Left kidney (tissue), 2 donors: ENCODE results near the gene EIF4A3. TPM values are rescaled to one million over a fixed set of nuclear protein-coding genes. Genes with fewer than 3 reads are reported as not detected.
A peak's percentile ranks its signal among the peaks of the same experiment; 100 is the strongest.
"Not testable (repeated sequence)": the region's sequence is repeated elsewhere in the genome, so short reads cannot be mapped to it uniquely, and the experiment has no call there.

Experiments
- DNase-seq: peaks from one replicate; pipeline ENCODE4 v3.0.0-alpha.2; 2013
- polyA plus RNA-seq: library from polyadenylated mRNA; unstranded; fragments of 120-200 nt; gene quantifications from one replicate; pipeline ENCODE4 v1.2.1, GENCODE V29; 2013; ENCODE audit not compliant: insufficient read length

EIF4A3 gene
- polyA plus RNA-seq, 1 donor: 106 TPM

DNA sequence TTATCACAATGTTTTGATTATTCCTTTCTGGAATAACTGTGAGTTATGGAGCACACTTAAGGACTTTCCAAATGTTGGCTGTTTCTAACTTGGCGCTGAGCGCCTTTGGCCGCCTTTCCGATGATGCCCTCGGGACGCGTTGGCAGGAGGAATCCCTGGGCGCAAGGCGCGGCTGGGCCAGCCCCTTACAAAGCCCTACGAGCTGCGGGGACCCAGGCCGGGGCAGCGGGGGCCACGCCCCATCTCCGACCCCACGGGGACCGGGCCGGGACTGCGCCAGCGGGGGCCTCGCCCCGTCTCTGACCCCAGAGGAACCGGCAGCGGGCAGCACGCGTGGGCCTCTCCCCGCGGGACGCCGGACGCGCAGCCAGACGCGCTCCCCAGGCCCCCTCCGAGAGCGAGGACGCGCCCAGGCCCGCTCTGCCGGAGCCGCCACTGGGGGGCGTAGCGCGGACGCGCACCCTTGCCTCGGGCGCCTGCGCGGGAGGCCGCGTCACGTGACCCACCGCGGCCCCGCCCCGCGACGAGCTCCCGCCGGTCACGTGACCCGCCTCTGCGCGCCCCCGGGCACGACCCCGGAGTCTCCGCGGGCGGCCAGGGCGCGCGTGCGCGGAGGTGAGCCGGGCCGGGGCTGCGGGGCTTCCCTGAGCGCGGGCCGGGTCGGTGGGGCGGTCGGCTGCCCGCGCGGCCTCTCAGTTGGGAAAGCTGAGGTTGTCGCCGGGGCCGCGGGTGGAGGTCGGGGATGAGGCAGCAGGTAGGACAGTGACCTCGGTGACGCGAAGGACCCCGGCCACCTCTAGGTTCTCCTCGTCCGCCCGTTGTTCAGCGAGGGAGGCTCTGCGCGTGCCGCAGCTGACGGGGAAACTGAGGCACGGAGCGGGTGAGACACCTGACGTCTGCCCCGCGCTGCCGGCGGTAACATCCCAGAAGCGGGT, 45.6 kb downstream of the EIF4A3 start, which contains the start of gene GAA:
TSS of gene GAA (plus strand) at position 571 of the 935 bp plus-strand sequence. CDS start 3,006 bp downstream, outside the sequence.
- peak; percentile 82 for DNase-seq

DNA sequence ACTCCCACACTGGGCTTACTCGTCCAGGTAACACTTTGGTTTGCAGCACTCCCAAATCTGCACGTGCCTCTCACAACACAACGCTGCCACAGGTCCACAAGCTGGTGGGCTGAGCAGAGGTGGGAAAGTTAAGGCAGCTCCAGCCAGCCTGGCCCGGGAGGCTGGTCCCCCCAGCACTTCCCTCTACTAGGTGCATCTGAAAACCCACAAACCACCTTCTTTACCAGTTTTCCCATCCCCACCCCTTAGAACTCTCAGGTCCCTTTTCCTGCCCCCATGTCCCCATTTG, 46.9 kb downstream of the EIF4A3 start:
- no peak for DNase-seq

DNA sequence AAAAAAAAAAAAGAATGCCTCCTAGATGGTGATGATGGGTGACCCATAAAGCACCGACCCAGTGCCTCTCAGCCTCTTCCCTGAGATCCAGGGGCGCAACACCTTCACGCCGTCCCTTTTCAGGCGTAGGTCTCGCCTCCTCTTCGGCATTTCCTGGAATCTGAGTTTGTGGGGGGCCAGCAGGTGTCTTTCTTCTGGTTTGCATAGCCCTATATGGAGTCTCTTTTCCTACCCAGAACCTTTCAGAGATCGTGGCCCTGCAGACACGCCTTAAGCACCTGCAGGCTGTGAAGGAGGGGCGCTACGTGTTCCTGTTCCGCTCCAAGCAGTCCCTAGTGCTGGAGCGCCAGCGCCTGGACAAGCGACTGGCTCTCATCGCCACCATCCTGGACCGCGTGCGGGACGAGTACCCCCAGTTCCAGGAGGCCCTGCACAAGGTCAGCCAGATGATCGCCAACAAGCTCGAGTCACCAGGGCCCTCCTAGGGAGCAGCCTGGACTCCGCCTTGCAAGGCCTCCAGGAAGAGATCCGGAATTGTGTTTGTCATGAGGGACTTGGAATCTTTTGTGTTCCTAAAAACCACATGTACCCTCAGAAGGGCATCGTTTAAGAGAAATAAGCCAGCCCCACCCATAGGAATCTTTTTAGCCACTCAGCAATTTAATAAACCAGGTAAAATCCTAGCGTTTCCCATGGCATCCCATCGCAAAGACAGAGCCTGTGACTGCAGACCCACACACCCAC, 47.5 kb downstream of the EIF4A3 start:
- DNase-seq: no peak

DNA sequence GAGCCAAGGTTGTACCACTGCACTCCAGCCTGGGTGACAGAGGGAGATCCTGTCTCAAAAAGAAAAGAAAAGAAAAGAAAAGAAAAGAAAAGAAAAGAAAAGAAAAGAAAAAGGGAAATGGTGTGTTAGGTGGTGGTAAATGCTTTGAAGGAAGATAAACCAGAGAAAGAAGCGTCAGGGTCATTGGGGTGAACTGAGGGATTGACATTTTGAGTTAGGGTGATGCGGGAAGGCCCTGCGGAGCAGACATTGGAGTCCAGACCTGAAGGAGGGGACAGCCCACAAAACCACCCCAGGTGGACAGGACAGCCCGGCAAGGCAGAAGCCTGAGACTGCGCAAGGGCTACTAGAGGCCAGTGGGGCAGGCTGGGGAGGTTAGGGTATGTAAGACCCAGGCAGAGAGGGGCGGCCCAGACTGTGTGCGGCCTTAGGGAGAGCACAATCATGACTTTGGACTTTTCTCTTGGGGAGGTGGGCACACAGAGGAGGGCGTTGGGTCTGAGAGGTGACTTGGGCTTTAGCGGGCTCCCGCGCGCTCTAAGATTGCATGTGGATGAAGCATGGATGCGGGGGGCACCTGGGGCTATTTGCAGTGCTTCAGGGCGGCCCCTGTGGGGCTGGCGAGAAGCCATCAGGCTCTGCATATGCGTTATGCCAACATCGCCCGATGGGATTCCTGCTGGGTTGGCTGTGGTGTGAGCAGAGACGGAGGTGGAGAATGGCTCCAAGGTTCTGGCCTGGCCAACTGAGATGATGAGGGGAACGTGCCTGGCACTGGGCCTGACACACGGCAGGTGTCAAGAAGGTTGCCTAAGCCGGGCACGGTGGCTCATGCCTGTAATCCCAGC, 48.9 kb downstream of the EIF4A3 start:
- DNase-seq: no peak

DNA sequence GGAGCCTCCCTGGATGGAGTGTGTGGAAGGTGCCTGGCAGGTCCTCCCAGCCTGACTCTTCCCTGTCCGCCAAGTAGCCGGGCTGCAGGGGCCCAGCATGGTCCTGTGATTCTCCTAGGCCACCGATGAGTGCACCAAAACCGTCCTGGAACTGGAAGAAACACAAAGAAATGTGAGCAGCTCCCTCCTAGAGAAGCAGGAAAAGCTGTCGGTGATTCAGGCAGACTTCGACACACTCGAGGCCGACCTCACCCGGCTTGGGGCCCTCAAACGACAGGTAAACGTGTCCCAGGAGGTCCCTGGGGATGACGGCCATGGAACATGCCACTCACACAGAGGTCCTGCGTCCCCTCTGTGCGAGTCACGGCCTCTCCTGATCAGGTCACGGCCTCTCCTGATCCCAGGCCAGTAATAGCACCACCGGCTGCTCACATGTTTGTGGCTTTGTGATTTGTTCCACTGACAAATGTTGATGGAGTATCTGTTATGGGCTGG, 49.8 kb downstream of the EIF4A3 start:
- no peak for DNase-seq

DNA sequence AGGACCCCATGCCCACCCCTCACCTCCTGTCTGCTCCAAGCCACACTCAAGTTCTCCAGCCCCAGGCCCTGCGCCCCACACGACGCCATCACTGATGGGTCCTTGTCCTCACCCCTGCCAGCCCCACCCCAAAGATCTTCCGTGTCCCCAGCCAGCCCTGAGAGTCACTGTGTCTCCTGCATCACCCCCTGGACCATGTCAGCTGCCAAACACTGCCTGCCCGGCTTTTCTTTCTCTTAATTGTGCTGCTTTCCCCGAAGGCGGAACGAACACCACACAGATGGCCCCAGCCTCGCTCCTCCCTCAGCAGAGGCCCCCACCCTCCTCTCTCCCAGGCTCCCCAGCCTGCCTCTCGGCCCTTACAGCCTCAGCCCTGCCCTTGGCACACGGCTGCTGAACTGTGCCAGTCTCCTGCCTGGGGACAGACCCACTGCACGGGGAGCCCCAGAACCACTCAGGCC, 50.3 kb downstream of the EIF4A3 start:
- no peak for DNase-seq

DNA sequence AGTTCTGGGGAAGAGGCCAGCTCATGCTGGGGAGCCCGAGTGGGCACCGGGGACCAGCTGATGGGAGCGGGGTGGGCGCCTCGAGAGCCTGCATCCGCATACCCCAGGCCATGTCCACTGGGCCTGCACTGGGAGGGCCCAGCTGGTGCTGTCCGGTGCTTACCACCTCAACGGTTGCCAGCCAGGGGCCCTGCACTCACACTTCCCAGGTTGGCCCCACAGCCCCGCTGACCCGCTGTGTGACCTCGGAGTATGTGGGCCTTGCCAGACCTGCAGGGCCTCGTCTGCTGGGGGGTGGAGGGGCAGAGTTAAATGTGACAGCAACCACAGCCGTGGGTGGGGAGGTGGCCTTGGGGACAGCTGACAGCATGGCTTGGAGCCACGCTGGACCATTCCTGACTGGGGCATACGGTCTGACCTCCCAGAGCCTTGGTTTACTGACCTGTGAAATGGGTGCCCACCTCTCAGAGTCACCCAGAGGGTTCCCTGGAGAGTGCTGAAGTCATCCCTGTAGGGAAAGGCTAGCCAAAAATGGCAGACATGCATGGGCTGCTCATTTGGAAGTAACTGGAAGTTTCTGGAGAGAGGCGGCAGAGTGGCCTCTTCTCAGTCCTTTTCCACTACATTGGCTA, 51.0 kb downstream of the EIF4A3 start:
- no peak for DNase-seq

DNA sequence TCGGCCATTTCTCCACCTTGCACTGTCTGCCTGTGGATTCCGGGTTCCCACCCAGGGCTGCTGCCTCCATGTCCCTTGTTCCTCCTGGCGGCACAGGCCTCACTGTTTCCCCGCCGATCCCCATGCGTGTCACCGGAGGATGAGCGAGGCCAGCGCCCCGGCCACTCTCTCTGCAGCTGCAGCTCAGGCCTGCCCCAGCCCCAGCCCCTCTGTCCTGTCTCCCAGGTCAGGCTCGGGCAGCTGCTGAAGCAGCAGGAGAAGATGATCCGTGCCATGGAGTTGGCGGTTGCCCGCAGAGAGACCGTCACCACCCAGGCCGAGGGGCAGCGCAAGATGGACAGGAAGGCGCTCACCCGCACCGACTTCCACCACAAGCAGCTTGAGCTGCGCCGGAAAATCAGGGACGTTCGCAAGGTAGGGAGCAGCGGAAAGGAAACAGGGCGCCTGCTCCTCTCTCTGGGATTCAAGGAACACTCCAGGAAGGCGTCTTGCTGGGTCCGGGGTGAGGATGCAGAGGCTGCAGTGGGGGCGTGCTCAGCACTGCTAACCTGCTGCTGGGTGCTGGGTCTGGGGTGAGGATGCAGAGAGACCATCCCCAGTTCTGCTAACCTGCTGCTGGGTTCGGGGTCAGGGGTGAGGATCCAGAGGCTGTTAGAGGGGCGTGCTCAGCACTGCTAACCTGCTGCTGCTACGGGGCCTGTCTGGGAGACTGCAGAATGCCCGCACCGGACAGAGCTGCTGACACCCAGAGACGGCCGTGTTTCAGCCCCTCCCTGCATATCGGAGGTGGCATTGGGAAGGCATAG, 51.7 kb downstream of the EIF4A3 start:
- no peak for DNase-seq

DNA sequence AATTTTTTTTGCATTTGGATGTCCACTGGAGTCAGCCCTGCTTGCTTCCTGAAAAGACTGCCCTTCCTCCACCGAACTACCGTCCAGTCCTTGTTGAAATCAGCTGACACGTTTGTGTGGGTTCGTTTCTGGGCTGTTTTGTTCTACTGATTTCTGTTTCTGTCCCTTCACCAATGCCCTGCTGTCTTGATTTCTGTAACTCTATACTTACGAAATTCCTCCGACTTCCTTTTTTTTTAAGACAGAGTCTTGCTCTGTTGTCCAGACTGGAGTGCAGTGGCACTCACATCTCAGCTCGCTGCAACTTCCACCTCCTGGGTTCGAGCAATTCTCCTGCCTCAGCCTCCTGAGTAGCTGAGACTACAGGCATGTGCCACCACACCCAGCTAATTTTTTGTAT, 54.0 kb downstream of the EIF4A3 start:
- no peak for DNase-seq

DNA sequence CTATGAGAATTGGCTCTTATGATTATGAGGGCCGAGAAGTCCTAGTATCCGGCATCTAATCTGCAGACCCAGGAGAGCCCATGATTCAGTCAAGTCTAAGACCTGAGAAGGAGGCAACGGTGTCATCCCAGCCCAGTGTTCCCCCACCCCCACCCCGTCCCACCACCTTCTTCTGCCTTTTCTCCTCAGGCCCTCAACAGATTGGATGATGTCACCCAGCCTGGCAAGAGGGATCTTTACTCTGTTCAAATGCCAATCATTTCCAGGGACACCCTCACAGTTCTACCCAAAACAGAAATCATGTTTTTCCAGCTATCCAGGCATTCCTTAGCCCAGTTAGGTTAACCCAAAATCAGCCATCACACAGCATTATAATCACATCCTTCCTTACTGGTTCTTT, 55.6 kb downstream of the EIF4A3 start:
- DNase-seq: no peak

DNA sequence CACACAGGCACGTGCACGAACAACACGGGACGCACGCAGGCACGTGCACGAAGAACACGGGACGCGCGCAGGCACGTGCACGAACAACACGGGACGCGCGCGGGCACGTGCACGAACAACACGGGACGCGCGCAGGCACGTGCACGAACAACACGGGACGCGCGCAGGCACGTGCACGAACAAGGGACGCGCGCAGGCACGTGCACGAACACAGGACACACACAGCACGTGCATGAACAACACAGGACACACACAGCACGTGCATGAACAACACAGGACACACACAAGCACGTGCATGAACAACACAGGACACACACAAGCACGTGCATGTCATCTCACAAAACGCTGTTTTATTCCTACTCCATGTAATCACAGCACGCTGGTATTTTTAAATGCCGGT, 56.8 kb downstream of the EIF4A3 start:
- not testable (repeated sequence) for DNase-seq

DNA sequence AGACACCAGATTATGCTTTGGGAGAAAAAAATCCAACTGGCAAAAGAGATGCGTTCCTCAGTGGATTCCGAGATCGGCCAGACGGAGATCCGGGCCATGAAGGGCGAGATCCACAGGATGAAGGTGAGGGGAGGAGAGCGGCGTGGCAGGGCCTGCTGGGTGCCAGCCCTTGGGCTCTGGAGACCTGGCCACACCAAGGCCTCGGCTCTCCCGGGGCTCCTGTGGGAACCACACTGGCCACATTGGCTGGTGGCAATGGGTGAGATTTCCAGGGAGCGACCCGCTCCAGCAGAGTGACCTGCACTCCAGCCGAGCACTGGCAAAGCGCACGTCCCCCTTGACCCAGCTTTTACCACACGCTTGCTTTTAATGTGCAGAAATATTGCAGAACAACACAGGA, 57.2 kb downstream of the EIF4A3 start:
- DNase-seq: no peak

DNA sequence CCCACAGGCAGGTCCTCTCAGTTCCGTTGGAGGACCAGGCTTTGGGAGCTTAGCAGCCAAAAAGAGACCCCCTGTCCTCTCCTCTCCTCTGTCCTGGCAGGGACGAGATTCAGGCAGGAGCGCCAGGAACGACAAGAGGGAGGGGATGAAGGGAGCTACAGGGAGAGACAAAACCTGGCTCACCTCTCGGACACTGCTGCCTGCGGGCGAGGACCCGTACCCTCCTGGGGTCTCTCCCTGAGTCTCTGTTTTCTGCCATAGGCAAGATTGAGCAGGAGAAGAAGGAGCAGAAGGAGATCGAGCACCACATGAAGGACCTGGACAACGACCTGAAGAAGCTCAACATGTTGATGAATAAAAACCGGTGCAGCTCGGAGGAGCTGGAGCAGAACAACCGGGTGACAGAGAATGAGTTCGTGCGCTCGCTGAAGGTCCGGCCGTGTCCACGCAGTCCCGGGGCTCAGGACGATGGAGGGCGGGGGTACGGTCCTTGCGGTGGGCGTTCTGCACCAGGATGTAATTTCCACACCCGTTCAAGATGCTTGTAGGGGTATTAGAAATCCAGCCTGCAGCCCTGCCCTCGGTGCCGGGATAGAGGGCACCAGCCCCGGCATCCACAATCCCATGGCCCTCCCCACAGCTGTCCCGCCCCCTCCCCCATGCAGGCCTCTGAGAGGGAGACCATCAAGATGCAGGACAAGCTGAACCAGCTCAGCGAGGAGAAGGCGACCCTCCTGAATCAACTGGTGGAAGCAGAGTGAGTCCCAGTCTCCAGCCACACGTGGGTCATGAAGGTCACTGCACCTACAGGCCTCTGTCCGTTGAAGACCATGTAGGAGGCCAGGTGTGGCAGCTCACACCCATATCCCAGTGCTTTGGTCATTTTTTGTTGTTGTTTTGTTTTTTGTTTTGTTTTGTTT, 59.3 kb downstream of the EIF4A3 start:
- DNase-seq: no peak

DNA sequence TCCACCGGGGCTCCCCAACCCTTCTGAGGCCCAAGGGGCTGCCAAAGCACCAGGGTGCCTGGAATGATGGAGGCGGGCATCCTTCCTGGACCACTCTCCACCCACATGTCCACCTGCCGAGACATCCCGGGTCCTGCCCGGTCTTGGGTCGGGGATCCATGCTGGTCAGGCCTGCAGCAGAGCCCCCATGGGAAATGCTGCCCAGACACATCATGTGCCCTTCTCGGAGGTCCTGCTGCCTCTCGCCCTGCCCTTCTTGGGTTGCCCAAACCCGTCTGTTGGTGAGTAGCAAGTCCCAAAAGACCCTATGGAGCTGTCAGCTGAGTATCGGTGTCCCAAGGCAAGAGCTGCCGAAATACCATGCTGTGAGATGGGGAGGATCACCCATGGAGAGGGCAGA, 60.3 kb downstream of the EIF4A3 start:
- no peak for DNase-seq

DNA sequence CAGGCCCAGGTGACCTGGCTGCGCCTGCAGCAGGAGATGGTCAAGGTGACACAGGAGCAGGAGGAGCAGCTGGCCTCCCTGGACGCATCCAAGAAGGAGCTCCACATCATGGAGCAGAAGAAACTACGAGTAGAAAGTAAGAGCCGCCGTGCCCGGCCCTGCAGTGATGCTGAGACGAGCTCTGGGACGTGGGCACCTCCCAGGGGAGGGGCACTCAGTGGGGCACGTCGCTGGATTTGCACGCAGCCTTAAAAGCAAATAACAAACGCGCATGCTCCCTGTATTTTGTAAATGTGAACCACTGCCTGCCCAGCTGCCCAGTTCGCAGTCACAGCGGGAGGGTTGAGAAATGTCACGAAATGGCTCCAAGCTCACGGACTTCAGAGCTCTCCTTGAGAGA, 60.8 kb downstream of the EIF4A3 start:
- DNase-seq: no peak

DNA sequence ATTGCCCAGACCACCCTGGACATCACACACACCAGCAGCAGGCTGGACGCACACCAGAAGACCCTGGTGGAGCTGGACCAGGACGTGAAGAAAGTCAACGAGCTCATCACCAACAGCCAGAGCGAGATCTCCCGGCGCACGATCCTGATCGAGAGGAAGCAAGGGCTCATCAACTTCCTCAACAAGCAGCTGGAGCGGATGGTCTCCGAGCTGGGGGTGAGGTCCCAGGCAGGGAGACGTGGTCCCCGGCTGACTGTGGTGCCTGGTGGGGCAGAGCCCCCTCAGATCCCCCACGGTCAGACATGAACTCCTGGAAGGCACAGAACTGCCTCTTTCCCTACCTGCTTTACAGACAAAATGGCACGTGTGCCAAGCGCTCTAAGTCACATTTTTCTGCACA, 62.2 kb downstream of the EIF4A3 start:
- DNase-seq: no peak
